GM20000 (cell line): ENCODE measurements around the gene ARMH3.

Experiments used
- DNase-seq: peaks from one replicate; pipeline ENCODE4 v3.0.0; 2012; ENCODE audit warnings: low spot score
- TF ChIP-seq, protein P1 (sequence below): IDR thresholded peaks from 2 replicates; pipeline ENCODE4 v1.5.1; 2012; ENCODE audit warnings: mild to moderate bottlenecking, control low read depth; ENCODE audit errors: extremely low read depth, missing control alignments

Gene ARMH3

DNA sequence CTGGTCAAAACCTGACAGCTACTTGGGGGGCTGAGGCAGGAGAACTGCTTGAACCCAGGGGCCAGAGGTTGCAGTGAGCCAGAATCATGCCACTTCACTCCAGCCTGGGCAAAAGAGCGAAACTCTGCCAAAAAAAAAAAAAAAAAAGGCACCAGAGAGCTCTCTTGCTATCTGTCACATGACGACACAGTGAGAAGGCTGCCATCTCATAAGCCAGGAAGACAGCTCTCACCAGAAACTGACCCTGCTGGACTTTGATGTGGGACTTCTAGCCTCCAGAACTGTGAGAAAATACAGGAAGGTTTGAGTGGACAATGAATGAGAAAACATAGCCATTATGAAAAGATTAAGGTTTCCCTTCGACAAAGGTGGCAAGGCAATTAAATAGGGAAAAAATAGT is 161.2 kb downstream of the ARMH3 start:
- TF ChIP-seq, protein P1, sequence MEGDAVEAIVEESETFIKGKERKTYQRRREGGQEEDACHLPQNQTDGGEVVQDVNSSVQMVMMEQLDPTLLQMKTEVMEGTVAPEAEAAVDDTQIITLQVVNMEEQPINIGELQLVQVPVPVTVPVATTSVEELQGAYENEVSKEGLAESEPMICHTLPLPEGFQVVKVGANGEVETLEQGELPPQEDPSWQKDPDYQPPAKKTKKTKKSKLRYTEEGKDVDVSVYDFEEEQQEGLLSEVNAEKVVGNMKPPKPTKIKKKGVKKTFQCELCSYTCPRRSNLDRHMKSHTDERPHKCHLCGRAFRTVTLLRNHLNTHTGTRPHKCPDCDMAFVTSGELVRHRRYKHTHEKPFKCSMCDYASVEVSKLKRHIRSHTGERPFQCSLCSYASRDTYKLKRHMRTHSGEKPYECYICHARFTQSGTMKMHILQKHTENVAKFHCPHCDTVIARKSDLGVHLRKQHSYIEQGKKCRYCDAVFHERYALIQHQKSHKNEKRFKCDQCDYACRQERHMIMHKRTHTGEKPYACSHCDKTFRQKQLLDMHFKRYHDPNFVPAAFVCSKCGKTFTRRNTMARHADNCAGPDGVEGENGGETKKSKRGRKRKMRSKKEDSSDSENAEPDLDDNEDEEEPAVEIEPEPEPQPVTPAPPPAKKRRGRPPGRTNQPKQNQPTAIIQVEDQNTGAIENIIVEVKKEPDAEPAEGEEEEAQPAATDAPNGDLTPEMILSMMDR: no peak

DNA sequence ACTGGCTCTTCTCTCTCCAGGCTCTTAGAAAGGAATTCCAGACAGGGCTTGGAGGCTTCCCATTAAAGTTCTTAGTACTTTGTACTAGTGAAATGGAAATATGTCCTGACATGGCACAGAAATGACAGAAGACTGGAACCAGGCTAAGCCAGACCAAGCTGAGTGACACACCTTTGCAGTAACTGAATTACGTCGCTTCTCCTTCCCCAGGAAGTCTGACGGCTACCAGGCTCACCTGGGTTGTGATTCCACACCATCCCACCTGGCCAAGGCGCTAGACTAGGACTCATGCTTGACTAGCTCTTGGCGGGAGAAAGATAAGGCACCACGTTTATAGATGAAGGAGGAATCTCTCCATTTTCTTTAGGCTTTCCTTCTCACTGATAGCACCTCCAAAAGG is 161.7 kb downstream of the ARMH3 start:
- TF ChIP-seq, protein P1: no peak
- no peak for DNase-seq

More for the DNA sequence above, 161.2 kb downstream of the ARMH3 start:
- DNase-seq: no peak

DNA sequence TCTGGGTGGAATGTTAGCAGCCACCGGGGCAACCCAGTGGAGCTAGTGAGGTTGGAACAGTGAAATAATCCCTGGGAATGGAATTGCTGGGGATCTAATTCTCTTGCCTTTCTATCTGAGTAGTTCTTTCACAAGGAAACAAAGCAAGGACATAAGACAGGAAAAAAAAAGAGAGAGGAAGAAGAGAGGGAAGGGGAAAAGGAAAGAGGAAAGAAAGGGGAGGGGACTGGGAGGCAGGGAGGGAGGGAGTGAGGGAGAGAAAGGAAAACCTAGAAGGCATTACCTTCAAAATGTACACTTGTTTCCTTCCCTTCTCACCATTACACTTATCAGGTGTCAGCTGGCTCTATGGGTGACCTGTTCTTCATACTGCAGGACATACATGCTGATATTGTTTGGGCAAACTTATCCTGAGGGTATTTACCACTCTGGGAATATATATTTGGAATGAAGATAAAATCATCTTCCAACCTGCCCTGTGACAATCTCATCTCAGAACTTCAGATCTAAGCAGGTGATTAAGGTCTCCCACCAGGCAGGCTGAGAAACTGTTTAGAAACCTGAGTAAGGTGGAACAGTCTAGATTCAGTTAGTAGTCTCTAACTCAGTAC is 162.4 kb downstream of the ARMH3 start:
- TF ChIP-seq, protein P1: no peak
- DNase-seq: no peak

DNA sequence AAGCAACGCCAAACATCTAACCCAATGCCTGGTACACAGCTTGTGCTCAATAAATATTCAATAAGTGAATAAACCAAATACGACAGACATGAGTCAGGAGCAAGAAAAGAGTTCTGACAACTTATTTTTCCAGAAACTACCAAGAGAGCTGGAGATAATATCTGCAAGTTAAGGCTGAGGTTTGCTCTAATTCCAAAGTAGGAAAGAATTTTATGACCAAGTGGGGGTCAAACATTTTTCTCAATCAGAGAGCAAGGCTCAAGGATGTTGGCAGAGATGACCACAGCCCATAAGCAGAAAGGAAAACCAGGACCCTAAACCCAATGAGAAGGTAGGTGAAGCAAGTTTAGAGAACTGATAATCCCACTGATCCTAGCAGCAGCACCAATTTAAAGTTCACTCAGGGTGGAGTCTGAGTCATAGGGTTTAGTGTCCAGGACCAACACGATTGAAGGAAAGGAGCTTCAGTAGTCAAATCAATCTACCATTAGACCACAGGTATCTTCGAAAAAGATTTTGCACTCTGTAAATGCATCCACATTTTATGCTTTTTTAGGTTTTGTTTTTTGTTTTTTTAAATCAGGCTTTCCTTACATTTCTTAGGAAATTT is 163.1 kb downstream of the ARMH3 start:
- DNase-seq: no peak
- TF ChIP-seq, protein P1: no peak

DNA sequence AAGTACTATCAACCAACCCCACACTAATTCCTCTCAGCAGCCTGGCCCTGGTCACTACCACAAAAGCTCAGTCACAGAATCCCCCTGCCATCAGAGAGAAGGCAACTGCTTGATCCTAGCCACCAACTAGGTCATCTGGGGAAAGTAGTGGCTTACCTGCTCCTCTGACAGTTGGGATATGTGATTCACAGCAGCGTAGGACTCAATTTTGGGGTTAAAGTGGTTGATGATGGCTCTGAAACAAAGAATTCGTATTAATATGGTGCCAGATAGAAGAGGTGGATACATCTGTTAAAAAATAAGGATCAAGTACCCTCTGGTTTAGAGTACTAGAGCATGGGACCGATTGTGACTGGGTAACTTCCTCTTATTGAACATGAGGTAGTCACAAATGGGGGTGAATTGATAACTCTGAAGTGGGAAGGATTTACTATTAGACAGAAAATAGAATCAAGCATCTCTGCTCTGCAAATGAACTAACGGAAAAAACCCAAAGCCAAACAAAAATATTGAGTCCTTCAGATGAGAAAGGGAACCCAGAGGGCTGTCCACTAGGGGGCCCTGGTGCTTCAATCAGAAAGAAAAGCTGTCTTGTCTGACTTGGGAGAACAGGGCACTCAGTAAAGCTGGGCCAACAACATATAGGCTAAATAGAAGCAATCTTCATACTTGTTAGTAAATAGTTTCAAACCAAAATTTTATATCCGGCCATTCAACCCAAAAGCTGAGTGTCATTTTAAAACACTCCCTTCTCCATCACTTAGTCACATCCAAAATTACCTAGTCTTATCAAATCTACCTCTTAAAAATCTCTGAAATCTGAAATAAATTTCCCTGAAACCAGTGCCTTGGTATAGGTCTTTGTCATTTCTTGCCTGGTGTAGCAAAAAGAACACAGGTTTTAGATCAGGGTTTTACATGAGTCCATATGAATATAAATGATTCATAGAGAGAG is 166.4 kb downstream of the ARMH3 start:
- TF ChIP-seq, protein P1: peak; percentile 77
- peak; percentile 64 for DNase-seq

DNA sequence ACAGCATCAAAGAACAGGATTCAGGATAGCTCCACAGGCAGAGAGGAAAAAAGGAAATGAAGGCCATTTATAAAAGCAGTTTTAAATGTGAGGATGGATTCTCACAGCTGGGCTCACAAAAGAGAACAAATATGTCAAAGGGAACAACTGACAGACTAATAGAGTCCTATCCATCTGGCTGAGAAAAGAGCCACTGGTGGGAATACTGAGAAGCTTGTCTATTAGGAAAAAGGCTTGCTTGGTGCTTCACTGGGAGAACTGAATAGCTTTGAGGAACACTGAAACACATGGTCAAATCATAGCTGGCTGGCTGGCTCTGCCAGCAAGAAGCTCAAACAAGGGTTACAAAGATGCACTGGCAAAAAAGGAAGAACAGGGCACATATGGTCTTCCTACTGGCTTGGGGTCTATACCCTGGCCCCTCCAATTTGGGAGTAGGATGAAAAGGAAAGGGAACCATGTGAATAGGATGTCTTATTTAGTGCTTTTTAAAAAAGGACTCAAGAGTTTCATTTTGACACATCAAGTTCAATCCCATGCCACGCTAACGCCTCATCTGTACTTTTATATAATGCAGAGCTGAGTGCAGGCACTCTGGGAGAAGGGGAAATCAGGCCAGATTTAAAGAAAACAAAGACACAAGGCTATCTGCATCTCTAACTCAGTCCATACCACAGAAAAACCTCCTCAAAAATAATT is 167.6 kb downstream of the ARMH3 start:
- TF ChIP-seq, protein P1: no peak
- no peak for DNase-seq
